ENCODE results near the gene OBSL1.

- TF ChIP-seq CTCF (IDR thresholded peaks at IDR 0.05), result no peak
- TF ChIP-seq POLR2A (IDR thresholded peaks at IDR 0.05), result no peak
Observed at GRCh38 chr2:219578811-219579613, 7.7 kb upstream of the OBSL1 start.

All from ovary (tissue), 3 donors.